PC-9 (cell line): ENCODE results near the gene SHC1.

Experiments
- CTCF ChIP-seq: fragments of 200-600 bp; sonication (generic); conservative IDR thresholded peaks from 2 replicates; pipeline ENCODE4 v1.6.1; 2017; ENCODE audit warnings: mixed run types, antibody characterized with exemption, mild to moderate bottlenecking, moderate library complexity
- EZH2 ChIP-seq: fragments of 200-600 bp; sonication (generic); IDR thresholded peaks from 2 replicates; pipeline ENCODE4 v1.8.0; 2017; ENCODE audit warnings: antibody characterized with exemption, low read depth

DNA sequence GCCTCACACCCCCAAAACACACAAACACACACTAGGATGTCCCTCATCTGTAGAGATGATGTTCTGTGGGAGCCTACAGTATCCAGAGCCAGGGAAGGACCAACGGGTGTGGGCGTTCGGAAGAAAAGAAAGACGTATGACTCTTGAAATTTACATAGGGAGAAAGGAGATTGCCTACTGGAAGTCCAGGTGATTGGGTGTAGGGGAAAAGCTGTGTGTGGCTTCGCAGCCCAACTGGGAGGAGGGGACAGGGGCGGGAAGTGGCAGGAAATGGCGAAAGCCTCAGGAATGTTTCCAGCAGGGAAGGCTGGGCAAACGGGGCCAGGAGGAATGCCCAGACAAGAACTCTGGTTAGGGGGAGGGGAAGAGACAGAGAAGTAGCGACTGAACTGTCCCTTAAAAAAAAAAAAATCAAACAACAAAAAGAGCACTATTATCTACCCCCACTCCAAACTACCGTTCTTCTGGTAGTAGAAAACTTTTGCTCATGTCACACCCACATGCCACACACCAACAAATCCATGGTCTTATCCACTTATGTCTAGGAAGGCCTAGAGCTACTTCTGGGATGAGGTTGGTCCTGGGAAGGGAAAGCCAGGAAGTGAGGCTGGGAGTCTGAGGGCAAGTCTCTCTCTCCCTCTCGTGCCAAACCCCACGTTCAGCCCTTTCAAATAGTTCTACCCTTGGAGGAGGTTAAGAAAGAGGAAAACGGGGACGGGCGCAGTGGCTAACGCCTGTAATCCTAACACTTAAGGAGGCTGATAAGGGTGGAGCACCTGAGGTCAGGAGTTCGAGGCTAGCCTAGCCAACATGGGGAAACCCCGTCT is 2.2 kb upstream of the SHC1 start:
- TF ChIP-seq CTCF = no peak
- no peak for TF ChIP-seq EZH2
